Measurements from ENCODE around the gene HMCN1.

DNA sequence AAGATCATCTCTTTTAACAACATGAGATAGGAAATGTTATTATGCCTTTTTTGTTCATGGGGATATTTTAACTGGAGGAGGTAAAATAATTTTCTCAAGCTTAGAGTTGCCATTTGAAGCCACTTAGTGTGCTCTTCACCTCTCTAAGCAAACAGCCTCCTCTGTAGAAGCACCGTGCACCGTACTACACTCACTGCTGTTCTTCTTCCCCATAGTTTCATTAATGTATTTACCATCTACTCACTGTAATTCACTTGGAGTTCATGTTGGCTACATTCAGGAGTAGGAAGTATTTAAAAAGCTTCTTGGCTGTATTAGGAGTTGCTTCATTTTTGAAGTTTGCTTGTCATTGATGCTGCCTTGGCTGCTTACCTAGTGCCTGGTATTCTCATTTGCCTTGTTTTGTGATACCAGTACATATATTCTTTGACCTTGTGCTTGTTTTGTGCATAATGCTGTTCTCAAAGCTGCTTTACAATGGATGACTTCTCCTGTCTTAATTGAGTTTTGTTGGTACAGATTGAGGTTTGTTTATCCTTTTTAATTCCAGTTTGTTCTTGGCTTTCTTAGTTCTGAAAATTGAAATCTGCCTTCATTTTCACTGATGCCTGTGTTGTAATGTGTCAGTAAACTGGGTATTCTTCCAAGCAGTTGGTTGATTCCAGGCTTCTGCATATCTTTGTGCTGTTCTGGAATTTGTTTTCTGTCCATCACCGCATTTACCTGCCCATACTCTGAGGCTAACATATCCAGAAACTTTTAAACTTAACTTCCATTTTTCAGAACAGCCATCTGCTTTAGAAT lies 240.4 kb downstream of the HMCN1 start:
- TF ChIP-seq, protein P1, sequence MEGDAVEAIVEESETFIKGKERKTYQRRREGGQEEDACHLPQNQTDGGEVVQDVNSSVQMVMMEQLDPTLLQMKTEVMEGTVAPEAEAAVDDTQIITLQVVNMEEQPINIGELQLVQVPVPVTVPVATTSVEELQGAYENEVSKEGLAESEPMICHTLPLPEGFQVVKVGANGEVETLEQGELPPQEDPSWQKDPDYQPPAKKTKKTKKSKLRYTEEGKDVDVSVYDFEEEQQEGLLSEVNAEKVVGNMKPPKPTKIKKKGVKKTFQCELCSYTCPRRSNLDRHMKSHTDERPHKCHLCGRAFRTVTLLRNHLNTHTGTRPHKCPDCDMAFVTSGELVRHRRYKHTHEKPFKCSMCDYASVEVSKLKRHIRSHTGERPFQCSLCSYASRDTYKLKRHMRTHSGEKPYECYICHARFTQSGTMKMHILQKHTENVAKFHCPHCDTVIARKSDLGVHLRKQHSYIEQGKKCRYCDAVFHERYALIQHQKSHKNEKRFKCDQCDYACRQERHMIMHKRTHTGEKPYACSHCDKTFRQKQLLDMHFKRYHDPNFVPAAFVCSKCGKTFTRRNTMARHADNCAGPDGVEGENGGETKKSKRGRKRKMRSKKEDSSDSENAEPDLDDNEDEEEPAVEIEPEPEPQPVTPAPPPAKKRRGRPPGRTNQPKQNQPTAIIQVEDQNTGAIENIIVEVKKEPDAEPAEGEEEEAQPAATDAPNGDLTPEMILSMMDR (IDR thresholded peaks at IDR 0.05; ENCODE audit: low read length): no peak
- TF ChIP-seq EZH2 (optimal IDR thresholded peaks at IDR 0.05; ENCODE audit: low read depth, low read length): no peak
